Activated CD8-positive, alpha-beta memory T cell treated with anti-CD3 and anti-CD28 coated beads, Interleukin-2, amount 10 ng/mL, durations not matched to agents 7 days and 5 days (primary cell): ENCODE measurements around the gene L2HGDH. TPM values are rescaled to one million over a fixed set of nuclear protein-coding genes. Genes with fewer than 3 reads are reported as not detected.
"Not testable (repeated sequence)": the region's sequence is repeated elsewhere in the genome, so short reads cannot be mapped to it uniquely, and the experiment has no call there.

ENCODE experiments used
- ATAC-seq: fragments of 150-1000 bp; cut with Tn5 transposase; one replicate; pipeline ENCODE4 v1.10.0; 2021; ENCODE audit warnings: moderate library complexity
- CTCF ChIA-PET: fragments of 350-600 bp; sonication (Branson Sonifier 250); formaldehyde crosslinking; loops from one replicate; lab custom pipeline; 2021; ENCODE audit warnings: antibody characterized with exemption; lab: Charles Lee
- DNase-seq: peaks from one replicate; pipeline ENCODE4 v3.0.0-alpha.2; 2020
- H3K27ac Mint-ChIP-seq: one replicate; pipeline ENCODE4 v1.8.0; 2021; ENCODE audit warnings: mild to moderate bottlenecking, mixed read lengths
- H3K27me3 Mint-ChIP-seq: one replicate; pipeline ENCODE4 v1.8.0; 2021; ENCODE audit warnings: mixed read lengths
- H3K36me3 Mint-ChIP-seq: one replicate; pipeline ENCODE4 v1.8.0; 2021; ENCODE audit warnings: mild to moderate bottlenecking, mixed read lengths
- H3K4me1 Mint-ChIP-seq: one replicate; pipeline ENCODE4 v1.8.0; 2021; ENCODE audit warnings: mixed read lengths
- H3K4me3 Mint-ChIP-seq: one replicate; pipeline ENCODE4 v1.8.0; 2021; ENCODE audit warnings: mild to moderate bottlenecking, moderate library complexity, mixed read lengths
- H3K9me3 Mint-ChIP-seq: one replicate; pipeline ENCODE4 v1.8.0; 2022; ENCODE audit warnings: low read depth, mixed read lengths
- total RNA-seq, 2 experiments: library from RNA; stranded (reverse); gene quantifications; one replicate each; pipeline ENCODE4 v1.2.3, GENCODE V29; 2021

Gene L2HGDH
- total RNA-seq, result 10 to 100 TPM; 13.5 to 15.0 TPM

- Mint-ChIP-seq H3K9me3 (peaks cover 2% of the 10 kb centered on the region), H3K36me3 (peaks cover 39% of the 10 kb centered on the region), H3K27me3 (no peaks in the 10 kb centered on the region), H3K4me1 (peaks cover 46% of the 10 kb centered on the region), H3K4me3 (peak within 1 kb of the TSS; percentile 91), H3K27ac (peak within 1 kb of the TSS; percentile 97)
- ATAC-seq (peak; percentile 95), DNase-seq (peak; percentile 93)
- CTCF ChIA-PET, result interaction anchor here (0.8 to 2.7 kb wide), 4 partner anchors 9 to 220 kb away, joined by 3 to 33 read pairs (median 4); partner anchors contain the start of genes MAP4K5 and SOS2
These were observed at the start of gene L2HGDH, which contains the start of gene DMAC2L for GRCh38 chr14:50311972-50312733. L2HGDH (minus strand) TSS chr14:50312229; CDS start chr14:50312150, 79 bp downstream. DMAC2L (plus strand) TSS chr14:50312324; CDS start chr14:50321488, 9,164 bp downstream.

GRCh38 chr14:50360851-50361250, 48.8 kb upstream of the L2HGDH start:
- H3K4me1 Mint-ChIP-seq, result peaks cover 21% of the 10 kb centered on the region
- H3K36me3 Mint-ChIP-seq, result peaks cover 38% of the 10 kb centered on the region
- peaks cover 2% of the 10 kb centered on the region for H3K9me3 Mint-ChIP-seq
- CTCF ChIA-PET, result no interaction called here
- DNase-seq, result no peak
- no peak overlapping the region for H3K4me3 Mint-ChIP-seq
- no peaks in the 10 kb centered on the region for H3K27me3 Mint-ChIP-seq
- no peak overlapping the region for H3K27ac Mint-ChIP-seq
- no peak for ATAC-seq

GRCh38 chr14:50360093-50360492, 48.1 kb upstream of the L2HGDH start:
- Mint-ChIP-seq H3K9me3 (peaks cover 2% of the 10 kb centered on the region), H3K4me3 (no peak overlapping the region), H3K27ac (no peak overlapping the region), H3K27me3 (no peaks in the 10 kb centered on the region), H3K36me3 (peaks cover 38% of the 10 kb centered on the region), H3K4me1 (peaks cover 20% of the 10 kb centered on the region)
- no peak for DNase-seq
- CTCF ChIA-PET, result interaction anchor here (0.5 to 1.2 kb wide), 2 partner anchors 27 to 51 kb away, joined by 3 read pairs; no protein-coding TSS in a partner anchor
- no peak for ATAC-seq

GRCh38 chr14:50359631-50360030, 47.6 kb upstream of the L2HGDH start:
- H3K36me3 Mint-ChIP-seq, result peaks cover 38% of the 10 kb centered on the region
- ATAC-seq (no peak), DNase-seq (no peak)
- no peak overlapping the region for H3K27ac Mint-ChIP-seq
- CTCF ChIA-PET, result interaction anchor here (0.5 to 1.2 kb wide), 3 partner anchors 10 to 50 kb away, joined by 3 to 4 read pairs (median 3); no protein-coding TSS in a partner anchor
- no peak overlapping the region for H3K4me3 Mint-ChIP-seq
- H3K9me3 Mint-ChIP-seq, result peaks cover 2% of the 10 kb centered on the region
- no peaks in the 10 kb centered on the region for H3K27me3 Mint-ChIP-seq
- peaks cover 20% of the 10 kb centered on the region for H3K4me1 Mint-ChIP-seq

GRCh38 chr14:50357753-50358395, 45.8 kb upstream of the L2HGDH start:
- Mint-ChIP-seq H3K4me3 (no peak overlapping the region), H3K27me3 (no peaks in the 10 kb centered on the region), H3K4me1 (peaks cover 8% of the 10 kb centered on the region), H3K27ac (no peak overlapping the region), H3K9me3 (peaks cover 2% of the 10 kb centered on the region), H3K36me3 (peaks cover 36% of the 10 kb centered on the region)
- CTCF ChIA-PET, result interaction anchor here (0.6 to 1.1 kb wide), 2 partner anchors 14 to 37 kb away, joined by 3 to 4 read pairs; no protein-coding TSS in a partner anchor
- ATAC-seq, result no peak
- no peak for DNase-seq

- no peaks in the 10 kb centered on the region for H3K27me3 Mint-ChIP-seq
- H3K36me3 Mint-ChIP-seq, result peaks cover 29% of the 10 kb centered on the region
- CTCF ChIA-PET, result interaction anchor here (1.1 kb wide), 1 partner anchor 36 kb away, joined by 4 read pairs; no protein-coding TSS in a partner anchor
- H3K4me3 Mint-ChIP-seq, result no peak overlapping the region
- DNase-seq, result no peak
- H3K4me1 Mint-ChIP-seq, result peaks cover 2% of the 10 kb centered on the region
- no peak overlapping the region for H3K27ac Mint-ChIP-seq
- ATAC-seq, result no peak
- no peaks in the 10 kb centered on the region for H3K9me3 Mint-ChIP-seq
These were observed 45.1 kb upstream of the L2HGDH start for GRCh38 chr14:50357124-50357523.

- H3K36me3 Mint-ChIP-seq, result peaks cover 29% of the 10 kb centered on the region
- not testable (repeated sequence) for H3K4me1 Mint-ChIP-seq, H3K9me3 Mint-ChIP-seq, H3K27me3 Mint-ChIP-seq, H3K27ac Mint-ChIP-seq, ATAC-seq, DNase-seq, H3K4me3 Mint-ChIP-seq
- CTCF ChIA-PET, result interaction anchor here (0.7 to 1.8 kb wide), 3 partner anchors 10 to 30 kb away, joined by 4 read pairs; no protein-coding TSS in a partner anchor
These were observed 44.3 kb upstream of the L2HGDH start for GRCh38 chr14:50356283-50356682.

GRCh38 chr14:50355692-50356091, 43.7 kb upstream of the L2HGDH start:
- Mint-ChIP-seq H3K27ac (no peak overlapping the region), H3K27me3 (no peaks in the 10 kb centered on the region)

GRCh38 chr14:50354527-50354926, 42.5 kb upstream of the L2HGDH start:
- DNase-seq (no peak), ATAC-seq (no peak)
- H3K9me3 Mint-ChIP-seq, result no peaks in the 10 kb centered on the region
- H3K27me3 Mint-ChIP-seq, result no peaks in the 10 kb centered on the region
- H3K4me3 Mint-ChIP-seq, result no peak overlapping the region
- CTCF ChIA-PET, result interaction anchor here (1.8 kb wide), 1 partner anchor 12 kb away, joined by 4 read pairs; no protein-coding TSS in a partner anchor
- peaks cover 24% of the 10 kb centered on the region for H3K36me3 Mint-ChIP-seq
- no peak overlapping the region for H3K27ac Mint-ChIP-seq
- peaks cover 2% of the 10 kb centered on the region for H3K4me1 Mint-ChIP-seq

More at GRCh38 chr14:50355692-50356091, 43.7 kb upstream of the L2HGDH start:
- H3K36me3 Mint-ChIP-seq, result peaks cover 26% of the 10 kb centered on the region
- DNase-seq (no peak), ATAC-seq (no peak)
- no peak overlapping the region for H3K4me3 Mint-ChIP-seq
- CTCF ChIA-PET, result interaction anchor here (0.7 to 1.8 kb wide), 3 partner anchors 11 to 29 kb away, joined by 4 read pairs; no protein-coding TSS in a partner anchor
- H3K9me3 Mint-ChIP-seq, result no peaks in the 10 kb centered on the region
- H3K4me1 Mint-ChIP-seq, result peaks cover 2% of the 10 kb centered on the region

GRCh38 chr14:50353126-50353525, 41.1 kb upstream of the L2HGDH start:
- ATAC-seq (no peak), DNase-seq (no peak)
- no peaks in the 10 kb centered on the region for H3K9me3 Mint-ChIP-seq
- no peaks in the 10 kb centered on the region for H3K27me3 Mint-ChIP-seq
- H3K4me3 Mint-ChIP-seq, result no peak overlapping the region
- H3K36me3 Mint-ChIP-seq, result peaks cover 19% of the 10 kb centered on the region
- no peak overlapping the region for H3K27ac Mint-ChIP-seq
- H3K4me1 Mint-ChIP-seq, result peaks cover 2% of the 10 kb centered on the region
- CTCF ChIA-PET, result interaction anchor here (1.0 kb wide), 1 partner anchor 93 kb away, joined by 3 read pairs; no protein-coding TSS in a partner anchor

- peaks cover 16% of the 10 kb centered on the region for H3K36me3 Mint-ChIP-seq
- no peak for DNase-seq
- CTCF ChIA-PET, result no interaction called here
- H3K4me3 Mint-ChIP-seq, result no peak overlapping the region
- H3K27me3 Mint-ChIP-seq, result no peaks in the 10 kb centered on the region
- peaks cover 2% of the 10 kb centered on the region for H3K4me1 Mint-ChIP-seq
- H3K27ac Mint-ChIP-seq, result no peak overlapping the region
- no peaks in the 10 kb centered on the region for H3K9me3 Mint-ChIP-seq
- no peak for ATAC-seq
These were observed 40.6 kb upstream of the L2HGDH start for GRCh38 chr14:50352584-50352983.

- Mint-ChIP-seq H3K9me3 (no peaks in the 10 kb centered on the region), H3K27me3 (no peaks in the 10 kb centered on the region), H3K27ac (no peak overlapping the region), H3K4me3 (no peak overlapping the region), H3K36me3 (peaks cover 3% of the 10 kb centered on the region), H3K4me1 (no peaks in the 10 kb centered on the region)
- CTCF ChIA-PET, result interaction anchor here (0.7 to 0.9 kb wide), 2 partner anchors 36 to 172 kb away, joined by 3 to 4 read pairs; no protein-coding TSS in a partner anchor
- ATAC-seq (no peak), DNase-seq (no peak)
These were observed 38.9 kb upstream of the L2HGDH start for GRCh38 chr14:50350975-50351374.

- DNase-seq (no peak), ATAC-seq (no peak)
- CTCF ChIA-PET, result no interaction called here
- Mint-ChIP-seq H3K4me1 (peaks cover 6% of the 10 kb centered on the region), H3K9me3 (no peaks in the 10 kb centered on the region), H3K27ac (no peak overlapping the region), H3K36me3 (peaks cover 1% of the 10 kb centered on the region), H3K4me3 (no peak overlapping the region), H3K27me3 (no peaks in the 10 kb centered on the region)
These were observed 36.9 kb upstream of the L2HGDH start for GRCh38 chr14:50348933-50349332.
